Immature natural killer cell (primary cell): Measurements from ENCODE around the gene ADGRD1. TPM values are rescaled to one million over a fixed set of nuclear protein-coding genes. Genes with fewer than 3 reads are reported as not detected.

Source experiments
- DNase-seq, 3 donors: peaks; one replicate each; pipeline ENCODE4 v3.0.0; 2022; ENCODE audit warnings: mixed read lengths in 1 of 3
- H3K27ac Mint-ChIP-seq, 6 donors: one replicate each; pipeline ENCODE4 v1.8.0; 2020; ENCODE audit warnings: mixed read lengths in 6 of 6, mild to moderate bottlenecking in 5 of 6, inconsistent platforms in 4 of 6, moderate library complexity in 3 of 6
- H3K27me3 Mint-ChIP-seq, 3 donors: one replicate each; pipeline ENCODE4 v1.8.0; 2020 to 2021; ENCODE audit warnings: low read depth in 3 of 3, mild to moderate bottlenecking in 3 of 3, mixed read lengths in 3 of 3, moderate library complexity in 3 of 3, inconsistent platforms in 1 of 3
- H3K36me3 Mint-ChIP-seq, 3 donors: one replicate each; pipeline ENCODE4 v1.8.0; 2020; ENCODE audit warnings: mixed read lengths in 3 of 3, inconsistent platforms in 2 of 3, mild to moderate bottlenecking in 2 of 3
- H3K4me1 Mint-ChIP-seq, 2 donors: one replicate each; pipeline ENCODE4 v1.8.0; 2020; ENCODE audit warnings: inconsistent platforms in 2 of 2, mild to moderate bottlenecking in 2 of 2, mixed read lengths in 2 of 2, moderate library complexity in 1 of 2
- H3K4me3 Mint-ChIP-seq, 5 donors: one replicate each; pipeline ENCODE4 v1.8.0; 2020; ENCODE audit warnings: mild to moderate bottlenecking in 5 of 5, mixed read lengths in 5 of 5, inconsistent platforms in 3 of 5, moderate library complexity in 3 of 5
- H3K9me3 Mint-ChIP-seq, 6 donors: one replicate each; pipeline ENCODE4 v1.8.0; 2020; ENCODE audit warnings: mild to moderate bottlenecking in 6 of 6, mixed read lengths in 6 of 6, inconsistent platforms in 4 of 6, moderate library complexity in 3 of 6
- polyA plus RNA-seq, 3 donors: library from polyadenylated mRNA; unstranded; fragments of 300-500 nt; fragmentation: Illumina TruSeq; gene quantifications; one replicate each; pipeline ENCODE4 v1.2.3, GENCODE V29; 2021

The ADGRD1 gene
- polyA plus RNA-seq, 3 donors from 2014 or later = not detected

GRCh38 chr12:131091976-131092691 lies 138.4 kb downstream of the ADGRD1 start:
- Mint-ChIP-seq H3K36me3 (no peaks in the 10 kb centered on the region), H3K27ac (no peak overlapping the region), H3K4me3 (no peak overlapping the region), H3K4me1 (peaks cover 2 to 5% of the 10 kb centered on the region in 2 donors), H3K9me3 (no peaks in the 10 kb centered on the region), H3K27me3 (peaks cover 2 to 6% (median 3%) of the 10 kb centered on the region in 3 donors)
- no peak for DNase-seq

GRCh38 chr12:131092901-131093603 lies 139.3 kb downstream of the ADGRD1 start:
- H3K27ac Mint-ChIP-seq = no peak overlapping the region
- no peak for DNase-seq
- H3K27me3 Mint-ChIP-seq = peaks cover 2 to 6% (median 3%) of the 10 kb centered on the region in 3 donors
- H3K4me3 Mint-ChIP-seq = no peak overlapping the region
- H3K9me3 Mint-ChIP-seq = no peaks in the 10 kb centered on the region
- H3K4me1 Mint-ChIP-seq = peaks cover 2 to 5% of the 10 kb centered on the region in 2 donors
- H3K36me3 Mint-ChIP-seq = no peaks in the 10 kb centered on the region

- H3K4me3 Mint-ChIP-seq = no peak overlapping the region
These were observed 139.9 kb downstream of the ADGRD1 start for GRCh38 chr12:131093604-131093955.

GRCh38 chr12:131093971-131094830 lies 140.5 kb downstream of the ADGRD1 start:
- DNase-seq = no peak
- H3K4me3 Mint-ChIP-seq = no peak overlapping the region
- peaks cover 2 to 6% (median 3%) of the 10 kb centered on the region in 3 donors for H3K27me3 Mint-ChIP-seq
- H3K36me3 Mint-ChIP-seq = no peaks in the 10 kb centered on the region
- peaks cover 2 to 5% of the 10 kb centered on the region in 2 donors for H3K4me1 Mint-ChIP-seq
- H3K27ac Mint-ChIP-seq = no peak overlapping the region
- no peaks in the 10 kb centered on the region for H3K9me3 Mint-ChIP-seq

More at GRCh38 chr12:131093604-131093955, 139.9 kb downstream of the ADGRD1 start:
- DNase-seq = no peak
- no peak overlapping the region for H3K27ac Mint-ChIP-seq
- H3K9me3 Mint-ChIP-seq = no peaks in the 10 kb centered on the region
- H3K27me3 Mint-ChIP-seq = peaks cover 2 to 6% (median 3%) of the 10 kb centered on the region in 3 donors
- H3K4me1 Mint-ChIP-seq = peaks cover 2 to 5% of the 10 kb centered on the region in 2 donors
- no peaks in the 10 kb centered on the region for H3K36me3 Mint-ChIP-seq

- Mint-ChIP-seq H3K27ac (no peak overlapping the region), H3K9me3 (no peaks in the 10 kb centered on the region), H3K4me1 (peaks cover 2 to 5% of the 10 kb centered on the region in 2 donors), H3K4me3 (no peak overlapping the region), H3K27me3 (peaks cover 2 to 6% (median 3%) of the 10 kb centered on the region in 3 donors), H3K36me3 (no peaks in the 10 kb centered on the region)
- DNase-seq = no peak
These were observed 141.4 kb downstream of the ADGRD1 start for GRCh38 chr12:131094831-131095805.

GRCh38 chr12:131095826-131096680 lies 142.3 kb downstream of the ADGRD1 start:
- Mint-ChIP-seq H3K4me3 (no peak overlapping the region), H3K27me3 (peaks cover 3 to 6% (median 4%) of the 10 kb centered on the region in 3 donors), H3K36me3 (no peaks in the 10 kb centered on the region), H3K4me1 (peaks cover 2 to 5% of the 10 kb centered on the region in 2 donors), H3K27ac (no peak overlapping the region), H3K9me3 (no peaks in the 10 kb centered on the region)
- no peak for DNase-seq

- peaks cover 3 to 5% (median 5%) of the 10 kb centered on the region in 3 donors for H3K27me3 Mint-ChIP-seq
- no peak for DNase-seq
- H3K4me3 Mint-ChIP-seq = no peak overlapping the region
- H3K27ac Mint-ChIP-seq = no peak overlapping the region
- H3K36me3 Mint-ChIP-seq = no peaks in the 10 kb centered on the region
- no peaks in the 10 kb centered on the region for H3K9me3 Mint-ChIP-seq
- peaks cover 2 to 5% of the 10 kb centered on the region in 2 donors for H3K4me1 Mint-ChIP-seq
These were observed 143.0 kb downstream of the ADGRD1 start for GRCh38 chr12:131096681-131097181.

GRCh38 chr12:131097202-131098177 lies 143.8 kb downstream of the ADGRD1 start:
- Mint-ChIP-seq H3K4me1 (peaks cover 2 to 5% of the 10 kb centered on the region in 2 donors), H3K27ac (no peak overlapping the region), H3K4me3 (no peak overlapping the region), H3K9me3 (no peaks in the 10 kb centered on the region), H3K36me3 (no peaks in the 10 kb centered on the region), H3K27me3 (peaks cover 2 to 5% (median 5%) of the 10 kb centered on the region in 3 donors)
- no peak for DNase-seq

GRCh38 chr12:131098178-131098981 lies 144.7 kb downstream of the ADGRD1 start:
- Mint-ChIP-seq H3K4me1 (no peaks in the 10 kb centered on the region), H3K36me3 (no peaks in the 10 kb centered on the region), H3K9me3 (no peaks in the 10 kb centered on the region), H3K27ac (no peak overlapping the region), H3K4me3 (no peak overlapping the region), H3K27me3 (peaks cover 2 to 5% (median 5%) of the 10 kb centered on the region in 3 donors)
- DNase-seq = no peak

GRCh38 chr12:131100031-131100674 lies 146.4 kb downstream of the ADGRD1 start:
- H3K27me3 Mint-ChIP-seq = peaks cover 2 to 5% (median 5%) of the 10 kb centered on the region in 3 donors
- H3K36me3 Mint-ChIP-seq = no peaks in the 10 kb centered on the region
- no peak overlapping the region for H3K4me3 Mint-ChIP-seq
- H3K9me3 Mint-ChIP-seq = no peaks in the 10 kb centered on the region
- peaks cover 2 to 5% of the 10 kb centered on the region in 2 donors for H3K4me1 Mint-ChIP-seq
- DNase-seq = no peak
- no peak overlapping the region for H3K27ac Mint-ChIP-seq
